HepG2 (cell line): ENCODE data around the gene CCDC183. TPM values are rescaled to one million over a fixed set of nuclear protein-coding genes. Genes with fewer than 3 reads are reported as not detected.

Experiments used
- ATAC-seq: fragments of 200-7000 bp; cut with Tn5 transposase; 3 replicates; pipeline ENCODE4 v1.9.1; 2020; ENCODE audit warnings: mild to moderate bottlenecking, moderate library complexity
- BruUV-seq: library from RNA; stranded (reverse); fragments of 400-500 nt; replicated peaks from 2 replicates; lab custom pipeline; 2021; lab: Mats Ljungman, UMichigan
- CTCF ChIA-PET: fragments of 300-600 bp; formaldehyde crosslinking; extraction: SDS; loops from one replicate; lab custom pipeline; 2021; ENCODE audit warnings: low total read pairs, inconsistent platforms, low intra/inter-chr PET ratio; lab: Yijun Ruan, JAX
- POLR2A ChIA-PET: fragments of 350-600 bp; sonication (Branson Sonifier 250); formaldehyde crosslinking; loops from one replicate; lab custom pipeline; 2020; ENCODE audit warnings: antibody characterized with exemption, inconsistent platforms; lab: Yijun Ruan, JAX
- DNase-seq: peaks from one replicate; pipeline ENCODE4 v3.0.0-alpha.2; 2015; ENCODE audit warnings: low spot score
- FAIRE-seq: peaks from 3 replicates; lab custom pipeline; 2011; peaks lifted over from hg19 to GRCh38; lab: Jason Lieb, UNC
- H2AFZ ChIP-seq: one replicate; pipeline ENCODE4 v1.6.1; 2011; ENCODE audit warnings: low read length, inconsistent platforms
- H3K27ac ChIP-seq: fragments of 300-600 bp; 3 replicates; pipeline ENCODE4 v1.8.0; 2011; ENCODE audit warnings: mixed run types, mild to moderate bottlenecking, mixed read lengths, low read length, inconsistent platforms; ENCODE audit not compliant: insufficient read depth; ENCODE audit errors: extremely low read length
- H3K27me3 ChIP-seq, 2 experiments: fragments of 200-600 bp in 1 of 2; 2 replicates in 1 of 2; 3 replicates in 1 of 2; pipeline versions ENCODE4 v1.6.0 to v1.8.0; 2011; ENCODE audit warnings: low read length in 2 of 2, mild to moderate bottlenecking in 2 of 2, moderate library complexity in 2 of 2, inconsistent platforms in 1 of 2; ENCODE audit not compliant: insufficient read depth in 2 of 2, control insufficient read depth in 1 of 2
- H3K36me3 ChIP-seq, 2 experiments: fragments of 200-600 bp in 1 of 2; replicated peaks in 1 of 2; 2 replicates in 1 of 2; 3 replicates in 1 of 2; pipeline versions ENCODE4 v1.5.1 to v1.8.0; 2011; ENCODE audit warnings: low read length in 2 of 2, inconsistent platforms in 1 of 2; ENCODE audit not compliant: insufficient read depth in 2 of 2, control insufficient read depth in 1 of 2
- H3K4me1 ChIP-seq: 2 replicates; pipeline ENCODE4 v1.5.1; 2012; ENCODE audit warnings: low read length, inconsistent platforms; ENCODE audit not compliant: insufficient read depth
- H3K4me2 ChIP-seq: 2 replicates; pipeline ENCODE4 v1.6.0; 2011; ENCODE audit warnings: low read depth, low read length, inconsistent platforms
- H3K4me3 ChIP-seq, 3 experiments: fragments of 200-600 bp in 1 of 3; sonication (generic), shearing (Covaris generic) in 1 of 3; replicated peaks in 1 of 3; 2 replicates each; pipeline ENCODE4 v1.5.1; 2011 to 2016; ENCODE audit warnings: low read length in 3 of 3, inconsistent platforms in 2 of 3, low read depth in 2 of 3, mild to moderate bottlenecking in 2 of 3, control low read depth in 1 of 3, mixed read lengths in 1 of 3; ENCODE audit not compliant: insufficient read depth in 1 of 3
- H3K79me2 ChIP-seq: one replicate; pipeline ENCODE4 v1.6.1; 2011; ENCODE audit warnings: low read length, inconsistent platforms; ENCODE audit not compliant: insufficient read depth
- H3K9ac ChIP-seq: 2 replicates; pipeline ENCODE4 v1.6.0; 2011; ENCODE audit warnings: mild to moderate bottlenecking, low read depth, low read length, inconsistent platforms; ENCODE audit not compliant: insufficient read depth
- H3K9me3 ChIP-seq: 2 replicates; pipeline ENCODE4 v1.5.1; 2012; ENCODE audit warnings: mild to moderate bottlenecking, low read length
- H4K20me1 ChIP-seq: 2 replicates; pipeline ENCODE4 v1.6.0; 2011; ENCODE audit warnings: inconsistent platforms, mild to moderate bottlenecking, low read length, moderate library complexity; ENCODE audit not compliant: insufficient read depth
- AGO1 ChIP-seq: fragments of 200-400 bp; formaldehyde crosslinking; IDR thresholded peaks from 2 replicates; pipeline ENCODE4 v1.6.1; 2017; ENCODE audit warnings: mild to moderate bottlenecking, low read depth, low read length, moderate library complexity; ENCODE audit not compliant: poor library complexity, severe bottlenecking
- AGO2 ChIP-seq: fragments of 200-400 bp; formaldehyde crosslinking; optimal IDR thresholded peaks from 2 replicates; pipeline ENCODE3; 2017; ENCODE audit warnings: mild to moderate bottlenecking, low read depth, low read length, moderate library complexity
- CEBPB ChIP-seq: IDR thresholded peaks from 2 replicates; pipeline ENCODE4 v1.6.1; 2011; ENCODE audit warnings: low read depth, low read length, improper control_type of control experiment, borderline replicate concordance
- MTF1 ChIP-seq: sonication (generic); formaldehyde crosslinking; IDR thresholded peaks from 2 replicates; pipeline ENCODE4 v1.5.0; 2020; ENCODE audit warnings: missing genetic modification reagents
- NONO ChIP-seq, 2 experiments: fragments of 450-650 bp in 1 of 2; sonication (generic) in 1 of 2; formaldehyde crosslinking in 1 of 2; IDR thresholded peaks in 1 of 2; conservative IDR thresholded peaks in 1 of 2; 2 replicates each; pipeline versions ENCODE4 v1.6.1 to v1.8.0; 2017 to 2022; ENCODE audit warnings: mild to moderate bottlenecking in 1 of 2, missing genetic modification reagents in 1 of 2, moderate library complexity in 1 of 2
- POLR2AphosphoS5 ChIP-seq: IDR thresholded peaks from 2 replicates; pipeline ENCODE4 v1.6.1; 2012; ENCODE audit warnings: low read depth, low read length
- POLR2G ChIP-seq: fragments of 200-400 bp; formaldehyde crosslinking; IDR thresholded peaks from 2 replicates; pipeline ENCODE4 v1.6.1; 2018; ENCODE audit warnings: mild to moderate bottlenecking, low read depth, low read length, moderate library complexity
- RNF2 ChIP-seq: fragments of 450-650 bp; conservative IDR thresholded peaks from 2 replicates; pipeline ENCODE4 v1.6.1; 2016; ENCODE audit warnings: low read depth
- SSRP1 ChIP-seq: IDR thresholded peaks from 2 replicates; pipeline ENCODE4 v1.6.1; 2016; ENCODE audit warnings: control low read depth
- ZBTB33 ChIP-seq: sonication (generic); formaldehyde crosslinking; IDR thresholded peaks from 2 replicates; pipeline ENCODE4 v1.4.0; 2020; ENCODE audit warnings: missing genetic modification reagents
- ZBTB38 ChIP-seq: sonication (generic); formaldehyde crosslinking; IDR thresholded peaks from 2 replicates; pipeline ENCODE4 v1.5.1; 2020; ENCODE audit warnings: mild to moderate bottlenecking, missing genetic modification reagents
- ZNF124 ChIP-seq: sonication (generic); formaldehyde crosslinking; IDR thresholded peaks from 2 replicates; pipeline ENCODE4 v1.4.0; 2020; ENCODE audit warnings: missing genetic modification reagents
- ZNF296 ChIP-seq: sonication (generic); formaldehyde crosslinking; conservative IDR thresholded peaks from 2 replicates; pipeline ENCODE4 v1.5.0; 2020; ENCODE audit warnings: mild to moderate bottlenecking, missing genetic modification reagents
- ZNF333 ChIP-seq: sonication (generic); formaldehyde crosslinking; IDR thresholded peaks from 2 replicates; pipeline ENCODE4 v1.4.0; 2020; ENCODE audit warnings: mild to moderate bottlenecking, missing genetic modification reagents, borderline replicate concordance
- ZNF589 ChIP-seq: sonication (generic); formaldehyde crosslinking; conservative IDR thresholded peaks from 2 replicates; pipeline ENCODE4 v1.8.0; 2022; ENCODE audit warnings: mild to moderate bottlenecking, moderate library complexity, missing genetic modification reagents
- ZNF687 ChIP-seq: sonication (generic); formaldehyde crosslinking; IDR thresholded peaks from 2 replicates; pipeline ENCODE4 v1.5.1; 2020; ENCODE audit warnings: mild to moderate bottlenecking, missing genetic modification reagents, moderate library complexity
- ZNF784 ChIP-seq: sonication (generic); formaldehyde crosslinking; IDR thresholded peaks from 2 replicates; pipeline ENCODE4 v1.5.1; 2020; ENCODE audit warnings: missing genetic modification reagents, mild to moderate bottlenecking, borderline replicate concordance
- WGBS: methylation state at CpG from one replicate; pipeline ENCODE4 v1.1.6; 2017; ENCODE audit warnings: low lambda C conversion rate; 5-methylcytosine and 5-hydroxymethylcytosine counted together
- in situ Hi-C: cut with HindIII; loops from 2 replicates; pipeline ENCODE4 v1.10.0; 2017; ENCODE audit warnings: low pct_unique_long_range_greater_than_20kb; ENCODE audit not compliant: extremely low pct_ligation_motif_present
- intact Hi-C: fragments of 100-400 bp; cut with micrococcal nuclease; formaldehyde crosslinking; loops from one replicate; pipeline ENCODE4 v1.10.0; 2022; ENCODE audit not compliant: unreplicated experiment
- polyA plus RNA-seq, 8 experiments: library from polyadenylated mRNA; depleted of rRNA in 3 of 8; stranded (reverse) in 7 of 8; unstranded in 1 of 8; fragments of >200 nt; fragmentation: Illumina TruSeq in 4 of 8; extraction: Trizol in 4 of 8; gene quantifications; 2 replicates each; pipeline versions ENCODE4 v1.2.1 to v1.2.3, GENCODE V29; 2011 to 2016; ENCODE audit warnings: low read depth in 4 of 8, missing spikeins in 1 of 8, mixed read lengths in 1 of 8; ENCODE audit not compliant: insufficient read depth in 1 of 8
- total RNA-seq, 5 experiments: library from RNA; depleted of rRNA; stranded (reverse); fragments of >200 nt; fragmentation: Illumina TruSeq; extraction: Trizol; gene quantifications; 2 replicates each; pipeline ENCODE4 v1.2.3, GENCODE V29; 2016; ENCODE audit warnings: low read depth in 1 of 5

The CCDC183 gene
- total and polyA plus RNA-seq, 2 of the 13 experiments (the other 11 are each of a cell fraction or from before 2014, with no cell fraction given) = 5.0 to 66.4 TPM

GRCh38 chr9:136804509-136805206, 8.5 kb downstream of the CCDC183 start:
- no TSS peak for BruUV-seq
- Histone ChIP-seq H3K9ac (no peak overlapping the region), H3K79me2 (peaks cover 52% of the 10 kb centered on the region), H3K27me3 (no peaks in the 10 kb centered on the region), H3K4me1 (peaks cover 60% of the 10 kb centered on the region), H3K4me3 (no peak overlapping the region; a peak in 1 of 6 replicates), H3K9me3 (no peaks in the 10 kb centered on the region), H3K36me3 (peaks cover 0 to 2% of the 10 kb centered on the region in 2 experiments; a peak in 3 of 5 replicates), H3K27ac (no peak overlapping the region), H3K4me2 (no peak overlapping the region; the same call in 1 of the 2 replicates), H2AFZ (no peak overlapping the region), H4K20me1 (no peaks in the 10 kb centered on the region; the same call in none of the 2 replicates)
- no peak for DNase-seq
- CTCF ChIA-PET = no interaction called here
- intact Hi-C loops (no loop called here), in situ Hi-C loops (no loop called here)
- POLR2A ChIA-PET = no interaction called here
- no peak for ATAC-seq
- 95% methylated on average over 12 of the region's 20 CpGs for WGBS
- FAIRE-seq = no peak
- 0 out of 2 replicates have a peak, but pooled peaks have one; percentile 7 for TF ChIP-seq SSRP1 (CRISPR knock-in tag)
- TF ChIP-seq ZBTB38 = peak; percentile 81
- peak; percentile 97 for TF ChIP-seq AGO1
- TF ChIP-seq ZNF296 (CRISPR knock-in tag) = 0 out of 2 replicates have a peak, but pooled peaks have one; percentile 51
- TF ChIP-seq POLR2G = peak; percentile 39
- TF ChIP-seq CEBPB = no peak
- peak; percentile 30 for TF ChIP-seq ZNF687
- TF ChIP-seq AGO2 = peak; percentile 7
- no peak for TF ChIP-seq RNF2
- TF ChIP-seq ZNF784 (CRISPR knock-in tag) = peak; percentile 50; the same call in 1 of the 2 replicates
- no peak for TF ChIP-seq ZNF124 (CRISPR knock-in tag)
- TF ChIP-seq NONO (IDR thresholded peaks at IDR 0.05) = no peak
- peak; percentile 45; the same call in 1 of the 2 replicates for TF ChIP-seq NONO (CRISPR knock-in tag; conservative IDR thresholded peaks at IDR 0.05)
- TF ChIP-seq ZNF589 (CRISPR knock-in tag) = peak; percentile 71; the same call in 1 of the 2 replicates
- no peak for TF ChIP-seq MTF1 (CRISPR knock-in tag)
- peak; percentile 24; the same call in 1 of the 2 replicates for TF ChIP-seq ZBTB33 (CRISPR knock-in tag)
- TF ChIP-seq POLR2AphosphoS5 = peak; percentile 21; the same call in 1 of the 2 replicates
- TF ChIP-seq ZNF333 (CRISPR knock-in tag) = peak; percentile 61; the same call in 1 of the 2 replicates
